PC-9 (cell line): ENCODE measurements around the gene HIC1. TPM values are rescaled to one million over a fixed set of nuclear protein-coding genes. Genes with fewer than 3 reads are reported as not detected.

ENCODE experiments used
- BruUV-seq: library from RNA; stranded (reverse); fragments of 400-500 nt; replicated peaks from 2 replicates; lab custom pipeline; 2021; lab: Mats Ljungman, UMichigan
- CTCF ChIA-PET: fragments of 300-600 bp; sonication (Branson Sonifier 250); formaldehyde crosslinking; loops from one replicate; lab custom pipeline; 2022; ENCODE audit warnings: antibody characterized with exemption; lab: Charles Lee
- POLR2A ChIA-PET: fragments of 300-600 bp; sonication (Branson Sonifier 250); formaldehyde crosslinking; loops from one replicate; lab custom pipeline; 2022; ENCODE audit warnings: antibody characterized with exemption; ENCODE audit not compliant: unreplicated experiment; lab: Charles Lee
- DNase-seq, 2 experiments: peaks; one replicate each; pipeline versions ENCODE4 v3.0.0 to v3.0.0-alpha.2; 2015 to 2022; ENCODE audit warnings: mixed read lengths in 1 of 2
- H2AFZ ChIP-seq: fragments of 200-600 bp; sonication (generic); 2 replicates; pipeline ENCODE4 v1.8.1; 2017; ENCODE audit warnings: antibody characterized with exemption
- H3F3A ChIP-seq: fragments of 200-600 bp; sonication (generic); 2 replicates; pipeline ENCODE4 v1.8.1; 2017; ENCODE audit warnings: antibody characterized with exemption, mild to moderate bottlenecking, low read depth; ENCODE audit not compliant: insufficient read depth
- H3K27ac ChIP-seq: fragments of 200-600 bp; sonication (generic); 2 replicates; pipeline ENCODE4 v1.6.1; 2016; ENCODE audit warnings: mixed run types
- H3K27me3 ChIP-seq: fragments of 200-600 bp; sonication (generic); 2 replicates; pipeline ENCODE4 v1.6.1; 2016; ENCODE audit warnings: low read depth, mixed run types; ENCODE audit not compliant: insufficient read depth
- H3K36me3 ChIP-seq: fragments of 200-600 bp; sonication (generic); 2 replicates; pipeline ENCODE4 v1.6.1; 2016; ENCODE audit warnings: low read depth, mixed run types
- H3K4me1 ChIP-seq: fragments of 200-600 bp; sonication (generic); replicated peaks from 2 replicates; pipeline ENCODE4 v1.6.1; 2016; ENCODE audit warnings: mixed run types; ENCODE audit not compliant: insufficient read depth
- H3K4me2 ChIP-seq: fragments of 200-600 bp; sonication (generic); 2 replicates; pipeline ENCODE4 v1.6.1; 2017; ENCODE audit warnings: mixed run types
- H3K4me3 ChIP-seq: fragments of 200-600 bp; sonication (generic); 2 replicates; pipeline ENCODE4 v1.6.1; 2016; ENCODE audit warnings: mixed run types
- H3K79me2 ChIP-seq: fragments of 200-600 bp; sonication (generic); 2 replicates; pipeline ENCODE4 v1.6.1; 2017; ENCODE audit warnings: low read depth, mixed run types
- H3K9me2 ChIP-seq: fragments of 200-600 bp; sonication (generic); 2 replicates; pipeline ENCODE4 v1.8.1; 2017; ENCODE audit warnings: mild to moderate bottlenecking; ENCODE audit not compliant: insufficient read depth
- H3K9me3 ChIP-seq: fragments of 200-600 bp; sonication (generic); 2 replicates; pipeline ENCODE4 v1.8.1; 2016; ENCODE audit warnings: low read depth; ENCODE audit not compliant: insufficient read depth
- H4K20me1 ChIP-seq: fragments of 200-600 bp; sonication (generic); 2 replicates; pipeline ENCODE4 v1.8.1; 2017; ENCODE audit not compliant: insufficient read depth
- EZH2 ChIP-seq: fragments of 200-600 bp; sonication (generic); IDR thresholded peaks from 2 replicates; pipeline ENCODE4 v1.8.0; 2017; ENCODE audit warnings: antibody characterized with exemption, low read depth
- intact Hi-C: fragments of 100-400 bp; cut with micrococcal nuclease; formaldehyde crosslinking; loops from one replicate; pipeline ENCODE4 v1.10.0; 2022; ENCODE audit not compliant: unreplicated experiment
- total RNA-seq: library from RNA; stranded (reverse); gene quantifications from 2 replicates; pipeline ENCODE4 v1.2.3, GENCODE V29; 2021
- TF ChIP-seq, protein P1 (sequence below): fragments of 200-600 bp; sonication (generic); conservative IDR thresholded peaks from 2 replicates; pipeline ENCODE4 v1.6.1; 2017; ENCODE audit warnings: mixed run types, antibody characterized with exemption, mild to moderate bottlenecking, moderate library complexity

The HIC1 gene
- total RNA-seq, 1 experiment from 2014 or later: 0.63 TPM

DNA sequence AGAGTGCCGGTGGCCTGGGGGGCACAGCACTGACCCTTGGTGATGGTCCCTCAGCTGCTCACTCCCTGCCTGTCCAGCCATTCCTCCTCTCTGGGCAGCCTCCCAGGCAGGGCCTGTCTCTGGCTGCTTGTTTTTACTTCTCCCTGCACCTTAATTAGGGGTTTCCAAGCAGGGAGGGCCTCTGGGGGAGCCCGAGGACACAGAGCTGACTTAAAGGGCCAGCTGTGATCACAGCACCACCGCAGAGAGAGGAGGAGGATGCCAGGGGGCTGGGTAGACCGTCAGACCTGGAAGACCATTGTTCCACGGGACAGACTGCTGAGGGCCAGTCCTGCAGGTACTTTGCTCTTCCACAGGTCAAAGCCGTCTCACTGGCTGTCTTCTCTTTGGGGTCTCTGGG is 26.2 kb upstream of the HIC1 start:
- no peak overlapping the region for H3K27ac ChIP-seq
- no peak overlapping the region for H3K4me3 ChIP-seq
- intact Hi-C loops: no loop called here
- H3K4me1 ChIP-seq: peaks cover 21% of the 10 kb centered on the region
- no peak overlapping the region for H2AFZ ChIP-seq
- CTCF ChIA-PET: interaction anchor here (0.6 kb wide), 2 partner anchors 23 to 114 kb away, joined by 3 read pairs; no protein-coding TSS in a partner anchor
- no peak overlapping the region for H3K4me2 ChIP-seq
- peaks cover 14% of the 10 kb centered on the region; the same call in 1 of the 2 replicates for H4K20me1 ChIP-seq
- TF ChIP-seq EZH2: no peak
- TF ChIP-seq, protein P1, sequence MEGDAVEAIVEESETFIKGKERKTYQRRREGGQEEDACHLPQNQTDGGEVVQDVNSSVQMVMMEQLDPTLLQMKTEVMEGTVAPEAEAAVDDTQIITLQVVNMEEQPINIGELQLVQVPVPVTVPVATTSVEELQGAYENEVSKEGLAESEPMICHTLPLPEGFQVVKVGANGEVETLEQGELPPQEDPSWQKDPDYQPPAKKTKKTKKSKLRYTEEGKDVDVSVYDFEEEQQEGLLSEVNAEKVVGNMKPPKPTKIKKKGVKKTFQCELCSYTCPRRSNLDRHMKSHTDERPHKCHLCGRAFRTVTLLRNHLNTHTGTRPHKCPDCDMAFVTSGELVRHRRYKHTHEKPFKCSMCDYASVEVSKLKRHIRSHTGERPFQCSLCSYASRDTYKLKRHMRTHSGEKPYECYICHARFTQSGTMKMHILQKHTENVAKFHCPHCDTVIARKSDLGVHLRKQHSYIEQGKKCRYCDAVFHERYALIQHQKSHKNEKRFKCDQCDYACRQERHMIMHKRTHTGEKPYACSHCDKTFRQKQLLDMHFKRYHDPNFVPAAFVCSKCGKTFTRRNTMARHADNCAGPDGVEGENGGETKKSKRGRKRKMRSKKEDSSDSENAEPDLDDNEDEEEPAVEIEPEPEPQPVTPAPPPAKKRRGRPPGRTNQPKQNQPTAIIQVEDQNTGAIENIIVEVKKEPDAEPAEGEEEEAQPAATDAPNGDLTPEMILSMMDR: no peak
- no peaks in the 10 kb centered on the region for H3K36me3 ChIP-seq
- peaks cover 15% of the 10 kb centered on the region; the same call in 1 of the 2 replicates for H3F3A ChIP-seq
- DNase-seq: no peak
- BruUV-seq: no TSS peak
- POLR2A ChIA-PET: interaction anchor here (0.6 kb wide), 1 partner anchor 122 kb away, joined by 4 read pairs; no protein-coding TSS in a partner anchor
- H3K9me2 ChIP-seq: no peaks in the 10 kb centered on the region
- no peaks in the 10 kb centered on the region for H3K9me3 ChIP-seq
- H3K79me2 ChIP-seq: peaks cover 14% of the 10 kb centered on the region
- H3K27me3 ChIP-seq: peaks cover 21% of the 10 kb centered on the region; the same call in 1 of the 2 replicates

DNA sequence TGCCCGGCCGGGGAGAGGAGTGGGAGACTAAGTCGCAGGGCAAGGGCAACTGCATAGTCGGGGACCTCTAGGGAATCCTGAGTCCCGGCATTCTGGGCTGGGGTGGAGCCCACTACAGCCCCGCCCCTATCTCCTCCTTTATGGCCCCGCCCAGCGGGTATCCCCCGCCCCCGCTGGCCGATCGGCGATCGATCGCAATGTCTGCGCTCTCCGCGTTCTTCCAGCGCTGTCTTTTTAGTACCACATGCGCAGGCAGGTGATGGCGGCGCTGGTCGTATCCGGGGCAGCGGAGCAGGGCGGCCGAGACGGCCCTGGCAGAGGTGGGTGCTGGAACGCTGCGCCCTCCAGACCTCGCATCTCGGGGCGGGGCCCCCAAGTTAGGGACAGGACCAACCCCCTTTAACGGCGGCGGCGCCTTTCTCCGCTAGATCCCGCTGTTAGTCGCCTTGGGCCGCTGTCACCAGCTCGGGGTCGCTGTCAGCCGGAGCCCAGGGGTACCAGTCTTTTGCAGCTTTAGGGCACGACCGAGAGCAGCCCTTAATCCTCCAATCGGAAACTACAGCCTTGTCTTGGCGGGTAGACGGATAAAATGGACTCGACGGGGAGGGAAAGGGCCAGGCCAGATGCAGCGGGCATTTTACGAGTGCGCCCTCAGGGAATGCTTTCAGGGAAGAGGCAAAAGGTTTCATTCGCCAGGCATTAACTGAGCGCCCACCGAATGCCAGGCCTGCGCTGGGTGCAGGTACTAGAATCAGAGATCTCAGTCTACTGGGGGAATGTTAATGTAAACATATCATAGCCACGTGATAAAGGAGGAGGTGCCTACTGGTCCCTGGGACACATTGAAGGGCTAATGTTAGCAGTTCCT is 24.8 kb upstream of the HIC1 start, which contains the start of gene DPH1:
Gene DPH1 (plus strand): TSS at position 243 of the 868 bp plus-strand sequence. CDS start 17 bp downstream, at position 260.
- Histone ChIP-seq H3K4me3 (peak within 1 kb of the TSS; percentile 97), H3K27me3 (0 out of 2 replicates have a peak, but pooled peaks cover 7% of the 10 kb centered on the region), H3F3A (peaks cover 15% of the 10 kb centered on the region; the same call in 1 of the 2 replicates), H3K9me2 (no peaks in the 10 kb centered on the region), H3K9me3 (no peaks in the 10 kb centered on the region), H3K4me2 (peak within 1 kb of the TSS; percentile 80), H3K27ac (no peak within 1 kb of the TSS), H2AFZ (peak within 1 kb of the TSS; percentile 99), H3K4me1 (peaks cover 15% of the 10 kb centered on the region), H4K20me1 (peaks cover 14% of the 10 kb centered on the region; the same call in 1 of the 2 replicates), H3K36me3 (no peaks in the 10 kb centered on the region), H3K79me2 (peaks cover 14% of the 10 kb centered on the region)
- POLR2A ChIA-PET: interaction anchor here (0.6 kb wide), 1 partner anchor 314 kb away, joined by 13 read pairs; no protein-coding TSS in a partner anchor
- CTCF ChIA-PET: interaction anchor here (0.6 kb wide), 2 partner anchors 74 to 107 kb away, joined by 4 to 5 read pairs; no protein-coding TSS in a partner anchor
- peak; percentile 83 to 91 for DNase-seq
- no TSS peak for BruUV-seq
- TF ChIP-seq EZH2: no peak
- TF ChIP-seq, protein P1: no peak
- intact Hi-C loops: loop anchor here (1.0 kb wide), 1 partner anchor 122 kb away; no protein-coding TSS in a partner anchor

DNA sequence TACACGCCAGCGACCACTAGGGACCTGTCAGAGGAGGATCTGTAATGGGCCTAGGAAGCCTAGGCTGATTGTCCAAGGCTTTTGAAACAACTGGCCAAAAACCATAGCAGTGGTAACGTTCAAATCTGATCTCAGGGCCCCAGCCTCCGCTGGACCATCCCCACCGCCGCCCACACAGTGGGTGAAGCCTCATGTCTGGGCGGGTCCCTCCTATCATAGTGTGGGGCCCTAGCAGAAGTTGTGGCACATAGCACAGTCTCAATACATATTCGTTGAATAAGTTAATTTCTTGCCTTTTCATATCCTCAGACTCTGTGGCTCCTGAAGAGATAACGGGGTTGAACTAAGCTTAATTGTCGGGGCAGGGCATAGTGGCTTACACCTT is 24.1 kb upstream of the HIC1 start:
- Histone ChIP-seq H3K27me3 (0 out of 2 replicates have a peak, but pooled peaks cover under 1% of the 10 kb centered on the region), H3K9me2 (no peaks in the 10 kb centered on the region), H3K79me2 (peaks cover 14% of the 10 kb centered on the region), H2AFZ (no peak overlapping the region), H3K4me3 (peak overlapping the region; percentile 97), H3K4me2 (peak overlapping the region; percentile 80), H3K36me3 (no peaks in the 10 kb centered on the region), H3K9me3 (no peaks in the 10 kb centered on the region), H3F3A (peaks cover 15% of the 10 kb centered on the region; the same call in 1 of the 2 replicates), H4K20me1 (peaks cover 17% of the 10 kb centered on the region), H3K27ac (no peak overlapping the region), H3K4me1 (peaks cover 15% of the 10 kb centered on the region)
- CTCF ChIA-PET: interaction anchor here (0.6 kb wide), 1 partner anchor 138 kb away, joined by 3 read pairs; no protein-coding TSS in a partner anchor
- POLR2A ChIA-PET: no interaction called here
- TSS peak; percentile 41 for BruUV-seq
- TF ChIP-seq, protein P1: peak; percentile 66; the same call in 1 of the 2 replicates
- no peak for TF ChIP-seq EZH2
- intact Hi-C loops: loop anchor here (1.0 kb wide), 1 partner anchor 122 kb away; no protein-coding TSS in a partner anchor
- DNase-seq: peak in 1 of 2 experiments; percentile 36
